Astrocyte (in vitro differentiated cells and primary cell): ENCODE measurements around the gene KIF3C. TPM values are rescaled to one million over a fixed set of nuclear protein-coding genes. Genes with fewer than 3 reads are reported as not detected.
A peak's percentile ranks its signal among the peaks of the same experiment; 100 is the strongest.
"Not testable (repeated sequence)": the region's sequence is repeated elsewhere in the genome, so short reads cannot be mapped to it uniquely, and the experiment has no call there.

ENCODE experiments used
- DNase-seq: peaks from one replicate; pipeline ENCODE4 v3.0.0-alpha.2; 2010; ENCODE audit warnings: low read depth
- FAIRE-seq: peaks from 2 replicates; lab custom pipeline; 2011; peaks lifted over from hg19 to GRCh38; lab: Jason Lieb, UNC
- H2AFZ ChIP-seq: 2 replicates; pipeline ENCODE4 v1.6.0; 2012; ENCODE audit warnings: low read depth, low read length, inconsistent platforms
- H3K27ac ChIP-seq: 2 replicates; pipeline ENCODE4 v1.5.1; 2011; ENCODE audit warnings: low read depth, low read length, inconsistent platforms
- H3K27me3 ChIP-seq: 2 replicates; pipeline ENCODE4 v1.6.0; 2011; ENCODE audit warnings: low read length, inconsistent platforms; ENCODE audit not compliant: insufficient read depth
- H3K36me3 ChIP-seq: 2 replicates; pipeline ENCODE4 v1.5.1; 2011; ENCODE audit warnings: low read length, inconsistent platforms; ENCODE audit not compliant: insufficient read depth
- H3K4me1 ChIP-seq: 2 replicates; pipeline ENCODE4 v1.5.1; 2011; ENCODE audit warnings: low read length, inconsistent platforms; ENCODE audit not compliant: insufficient read depth
- H3K4me2 ChIP-seq: 2 replicates; pipeline ENCODE4 v1.6.0; 2012; ENCODE audit warnings: low read length, inconsistent platforms
- H3K4me3 ChIP-seq: 2 replicates; pipeline ENCODE4 v1.5.1; 2011; ENCODE audit warnings: low read depth, mild to moderate bottlenecking, low read length, inconsistent platforms; ENCODE audit not compliant: insufficient read depth
- H3K79me2 ChIP-seq: 2 replicates; pipeline ENCODE4 v1.6.0; 2012; ENCODE audit warnings: mild to moderate bottlenecking, low read length, inconsistent platforms; ENCODE audit not compliant: insufficient read depth
- H3K9ac ChIP-seq: 2 replicates; pipeline ENCODE4 v1.6.0; 2012; ENCODE audit warnings: mild to moderate bottlenecking, low read length, inconsistent platforms
- H3K9me3 ChIP-seq: 2 replicates; pipeline ENCODE4 v1.5.1; 2012; ENCODE audit warnings: low read depth, mild to moderate bottlenecking, low read length, inconsistent platforms; ENCODE audit not compliant: insufficient read depth
- H4K20me1 ChIP-seq: 2 replicates; pipeline ENCODE4 v1.6.0; 2012; ENCODE audit warnings: low read length, inconsistent platforms; ENCODE audit not compliant: insufficient read depth
- H3K27ac Mint-ChIP-seq: one replicate; pipeline ENCODE4 v1.8.0; 2021; ENCODE audit warnings: mild to moderate bottlenecking, mixed read lengths; ENCODE audit not compliant: unreplicated experiment
- H3K27me3 Mint-ChIP-seq: one replicate; pipeline ENCODE4 v1.8.0; 2021; ENCODE audit warnings: low read depth, mixed read lengths; ENCODE audit not compliant: unreplicated experiment
- H3K36me3 Mint-ChIP-seq: one replicate; pipeline ENCODE4 v1.8.0; 2021; ENCODE audit warnings: low read depth, mixed read lengths; ENCODE audit not compliant: unreplicated experiment
- H3K4me1 Mint-ChIP-seq: one replicate; pipeline ENCODE4 v1.8.0; 2021; ENCODE audit warnings: low read depth, mixed read lengths; ENCODE audit not compliant: unreplicated experiment
- H3K4me3 Mint-ChIP-seq: one replicate; pipeline ENCODE4 v1.8.0; 2021; ENCODE audit warnings: mild to moderate bottlenecking, moderate library complexity, mixed read lengths; ENCODE audit not compliant: unreplicated experiment
- H3K9me3 Mint-ChIP-seq: one replicate; pipeline ENCODE4 v1.8.0; 2021; ENCODE audit warnings: mild to moderate bottlenecking, mixed read lengths; ENCODE audit not compliant: unreplicated experiment
- EZH2 ChIP-seq: IDR thresholded peaks from 2 replicates; pipeline ENCODE4 v1.6.1; 2012; ENCODE audit warnings: mild to moderate bottlenecking, low read length, inconsistent platforms; ENCODE audit not compliant: insufficient read depth
- total RNA-seq: library from RNA; stranded (reverse); gene quantifications from 2 replicates; pipeline ENCODE4 v1.2.1, GENCODE V29; 2021
- TF ChIP-seq, protein P1 (sequence below): IDR thresholded peaks from 2 replicates; pipeline ENCODE4 v1.5.1; 2011; ENCODE audit warnings: low read depth, mild to moderate bottlenecking, inconsistent platforms, low read length, moderate library complexity; ENCODE audit not compliant: insufficient read depth

Gene KIF3C
- total RNA-seq, 1 donor from 2014 or later, result 38.7 TPM

DNA sequence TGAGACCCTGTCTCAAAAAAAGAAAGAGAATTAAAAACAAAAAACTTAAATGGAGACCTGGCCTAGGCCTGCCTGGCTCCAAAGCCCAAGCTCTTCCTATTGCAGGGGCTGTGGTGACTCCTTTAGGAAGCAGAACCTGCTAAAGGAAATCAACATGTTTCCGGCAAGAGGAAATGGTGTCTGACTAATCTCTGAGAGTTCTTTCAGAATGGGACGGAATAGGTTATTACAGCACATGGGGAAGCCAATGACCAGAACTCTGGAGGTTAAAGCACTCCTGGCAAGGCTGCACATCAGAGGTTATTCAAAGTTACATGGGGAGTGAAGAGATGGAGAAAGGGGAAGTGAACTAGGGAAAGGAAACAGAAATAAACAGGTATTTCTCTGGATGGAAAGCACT, 21.4 kb downstream of the KIF3C start:
- no peaks in the 10 kb centered on the region for H3K27me3 ChIP-seq
- Mint-ChIP-seq H3K27me3 (no peaks in the 10 kb centered on the region), H3K4me3 (no peak overlapping the region), H3K36me3 (peaks cover 17% of the 10 kb centered on the region), H3K4me1 (peaks cover 17% of the 10 kb centered on the region), H3K9me3 (peaks cover 5% of the 10 kb centered on the region), H3K27ac (peak overlapping the region; percentile 6)
- DNase-seq, result no peak
- no peak for TF ChIP-seq EZH2
- TF ChIP-seq, protein P1, sequence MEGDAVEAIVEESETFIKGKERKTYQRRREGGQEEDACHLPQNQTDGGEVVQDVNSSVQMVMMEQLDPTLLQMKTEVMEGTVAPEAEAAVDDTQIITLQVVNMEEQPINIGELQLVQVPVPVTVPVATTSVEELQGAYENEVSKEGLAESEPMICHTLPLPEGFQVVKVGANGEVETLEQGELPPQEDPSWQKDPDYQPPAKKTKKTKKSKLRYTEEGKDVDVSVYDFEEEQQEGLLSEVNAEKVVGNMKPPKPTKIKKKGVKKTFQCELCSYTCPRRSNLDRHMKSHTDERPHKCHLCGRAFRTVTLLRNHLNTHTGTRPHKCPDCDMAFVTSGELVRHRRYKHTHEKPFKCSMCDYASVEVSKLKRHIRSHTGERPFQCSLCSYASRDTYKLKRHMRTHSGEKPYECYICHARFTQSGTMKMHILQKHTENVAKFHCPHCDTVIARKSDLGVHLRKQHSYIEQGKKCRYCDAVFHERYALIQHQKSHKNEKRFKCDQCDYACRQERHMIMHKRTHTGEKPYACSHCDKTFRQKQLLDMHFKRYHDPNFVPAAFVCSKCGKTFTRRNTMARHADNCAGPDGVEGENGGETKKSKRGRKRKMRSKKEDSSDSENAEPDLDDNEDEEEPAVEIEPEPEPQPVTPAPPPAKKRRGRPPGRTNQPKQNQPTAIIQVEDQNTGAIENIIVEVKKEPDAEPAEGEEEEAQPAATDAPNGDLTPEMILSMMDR, result no peak
- H3K36me3 ChIP-seq, result no peaks in the 10 kb centered on the region
- H3K4me3 ChIP-seq, result no peak overlapping the region
- H3K4me1 ChIP-seq, result peaks cover 24% of the 10 kb centered on the region
- H3K4me2 ChIP-seq, result peak overlapping the region; percentile 51
- H4K20me1 ChIP-seq, result peaks cover 39% of the 10 kb centered on the region
- H2AFZ ChIP-seq, result peak overlapping the region; percentile 3
- peaks cover 24% of the 10 kb centered on the region for H3K79me2 ChIP-seq
- FAIRE-seq, result peak; percentile 34
- no peaks in the 10 kb centered on the region for H3K9me3 ChIP-seq
- H3K9ac ChIP-seq, result no peak overlapping the region
- H3K27ac ChIP-seq, result no peak overlapping the region

DNA sequence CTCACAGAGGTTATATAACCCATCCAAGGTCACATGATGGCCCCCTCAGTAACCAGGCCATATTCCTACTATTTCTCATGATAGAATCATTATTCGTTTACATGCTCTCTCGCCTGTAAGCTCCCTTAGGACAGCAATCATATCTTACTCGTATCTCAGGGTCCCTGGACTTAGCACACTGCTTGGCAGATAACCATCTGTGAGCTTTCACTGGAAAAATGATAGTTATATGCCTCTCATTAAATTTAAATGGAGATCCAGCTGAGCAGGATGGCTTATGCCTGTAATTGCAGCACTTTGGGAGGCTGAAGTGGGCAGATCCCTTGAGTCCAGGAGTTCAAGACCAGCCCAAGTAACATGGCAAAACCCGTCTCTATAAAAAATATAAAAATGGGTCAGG, 21.9 kb downstream of the KIF3C start:
- H3K4me2 ChIP-seq, result no peak overlapping the region
- H3K4me1 ChIP-seq, result peaks cover 23% of the 10 kb centered on the region
- H2AFZ ChIP-seq, result no peak overlapping the region
- H3K27ac ChIP-seq, result no peak overlapping the region
- H3K9me3 ChIP-seq, result no peaks in the 10 kb centered on the region
- H3K36me3 ChIP-seq, result no peaks in the 10 kb centered on the region
- TF ChIP-seq, protein P1, result no peak
- H3K27me3 ChIP-seq, result no peaks in the 10 kb centered on the region
- peaks cover 24% of the 10 kb centered on the region for H3K79me2 ChIP-seq
- FAIRE-seq (no peak), DNase-seq (no peak)
- H3K4me3 ChIP-seq, result no peak overlapping the region
- Mint-ChIP-seq H3K4me1 (peaks cover 15% of the 10 kb centered on the region), H3K4me3 (no peak overlapping the region), H3K27ac (no peak overlapping the region), H3K36me3 (peaks cover 21% of the 10 kb centered on the region), H3K27me3 (no peaks in the 10 kb centered on the region), H3K9me3 (peaks cover 5% of the 10 kb centered on the region)
- H4K20me1 ChIP-seq, result peaks cover 38% of the 10 kb centered on the region
- H3K9ac ChIP-seq, result no peak overlapping the region

DNA sequence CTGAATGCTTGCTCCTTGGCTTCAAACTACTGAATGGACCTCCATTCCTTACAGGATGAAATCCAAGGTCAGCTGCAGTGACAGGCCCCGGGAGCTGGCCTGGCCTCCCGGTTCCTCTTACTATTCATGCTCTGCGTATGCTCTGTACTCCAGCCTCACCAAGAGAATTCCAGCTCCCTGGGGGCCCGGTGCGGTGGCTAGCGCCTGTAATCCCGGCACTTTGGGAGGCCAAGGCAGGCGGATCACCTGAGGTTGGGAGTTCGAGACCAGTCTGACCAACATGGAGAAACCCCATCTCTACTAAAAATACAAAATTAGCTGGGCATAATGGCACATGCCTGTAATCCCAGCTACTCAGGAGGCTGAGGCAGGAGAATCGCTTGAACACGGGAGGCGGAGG, 23.7 kb downstream of the KIF3C start:
- not testable (repeated sequence) for H3K4me2 ChIP-seq

More for the DNA sequence above, 23.7 kb downstream of the KIF3C start:
- Histone ChIP-seq H3K79me2 (peaks cover 21% of the 10 kb centered on the region), H4K20me1 (peaks cover 31% of the 10 kb centered on the region), H3K4me1 (peaks cover 12% of the 10 kb centered on the region)
- H3K27ac Mint-ChIP-seq, H3K9ac ChIP-seq, H3K9me3 Mint-ChIP-seq, DNase-seq, H3K4me3 ChIP-seq, H3K27ac ChIP-seq, H2AFZ ChIP-seq, H3K36me3 ChIP-seq, H3K4me3 Mint-ChIP-seq, H3K9me3 ChIP-seq, FAIRE-seq, H3K4me1 Mint-ChIP-seq, H3K27me3 Mint-ChIP-seq, H3K27me3 ChIP-seq: not testable (repeated sequence)
- H3K36me3 Mint-ChIP-seq, result peaks cover 20% of the 10 kb centered on the region
